GM18867 (cell line): Measurements from ENCODE around the gene PGM1.

Experiments used
- ATAC-seq: cut with Tn5 transposase; IDR thresholded peaks from one replicate; pipeline ENCODE4 v1.9.1; 2021; ENCODE audit warnings: mild to moderate bottlenecking, moderate library complexity; ENCODE audit not compliant: unreplicated experiment

PGM1 gene

GRCh38 chr1:63600248-63600647, 7.0 kb downstream of the PGM1 start:
- no peak for ATAC-seq

DNA sequence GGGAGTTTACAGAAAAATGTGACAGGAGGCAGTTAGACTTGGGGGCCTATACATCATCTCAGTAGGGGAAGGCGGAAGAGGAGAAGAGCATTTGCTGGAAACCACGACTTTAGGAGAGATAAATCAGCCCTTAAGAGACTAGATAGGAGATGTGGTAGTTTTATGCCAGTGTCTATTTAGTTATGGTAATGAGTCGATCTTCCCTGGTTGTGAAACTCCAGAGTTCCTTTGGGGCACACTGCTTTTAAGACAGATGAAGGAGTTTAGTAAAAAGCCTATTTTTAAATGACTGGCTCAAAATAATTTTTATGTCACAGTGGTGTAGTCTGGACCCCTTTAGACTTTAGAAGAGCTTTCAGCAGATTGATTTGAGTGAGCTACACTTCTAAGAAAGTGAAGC, 7.8 kb downstream of the PGM1 start:
- ATAC-seq = no peak

GRCh38 chr1:63601463-63601862, 8.3 kb downstream of the PGM1 start:
- ATAC-seq = no peak

GRCh38 chr1:63601912-63602311, 8.7 kb downstream of the PGM1 start:
- ATAC-seq = no peak

- no peak for ATAC-seq
Observed at GRCh38 chr1:63602629-63603028, 9.4 kb downstream of the PGM1 start.

DNA sequence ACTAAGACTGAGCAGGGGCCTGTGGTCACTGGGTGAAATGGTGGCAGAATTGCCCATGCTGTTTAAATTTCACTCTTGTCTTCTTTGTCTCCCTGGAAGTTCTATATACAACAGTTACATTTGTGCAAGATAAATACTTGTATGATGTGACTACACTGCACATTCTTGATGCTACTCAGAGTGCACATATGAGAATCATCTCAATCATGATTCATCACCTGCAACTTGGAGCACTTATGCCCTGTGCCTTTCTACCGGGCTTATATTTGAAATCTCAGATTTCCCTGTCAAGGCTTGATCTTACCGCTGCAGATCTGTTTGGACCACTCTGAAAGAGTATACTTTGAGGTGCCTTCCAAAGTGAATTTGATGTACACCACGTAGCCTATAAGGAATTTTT, 10.6 kb downstream of the PGM1 start:
- no peak for ATAC-seq

- ATAC-seq = no peak
Observed at GRCh38 chr1:63607322-63607721, 14.1 kb downstream of the PGM1 start.

DNA sequence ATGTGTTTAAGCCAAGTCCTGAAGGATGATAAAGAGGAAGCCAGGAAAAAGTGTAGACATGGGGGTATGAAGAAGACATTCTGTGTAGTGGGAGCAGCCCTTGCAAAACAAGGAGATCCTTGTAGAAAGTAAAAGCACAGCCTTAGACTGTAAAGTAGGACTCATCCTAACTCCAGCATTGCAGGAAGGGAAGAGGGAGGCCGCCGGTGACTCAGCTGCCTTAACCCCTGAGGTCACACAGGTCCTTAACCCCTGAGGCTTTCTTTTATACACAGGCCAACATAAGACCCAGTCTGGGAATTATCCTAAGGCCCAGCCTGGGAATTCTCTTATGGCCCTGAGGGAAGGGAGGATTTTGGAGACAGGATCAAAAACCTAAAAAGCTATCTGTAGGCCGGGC, 18.0 kb downstream of the PGM1 start:
- no peak for ATAC-seq

GRCh38 chr1:63612564-63612963, 19.4 kb downstream of the PGM1 start:
- ATAC-seq = no peak

GRCh38 chr1:63612971-63613370, 19.8 kb downstream of the PGM1 start:
- ATAC-seq = no peak

- ATAC-seq = peak; percentile 68
Observed at GRCh38 chr1:63615768-63616420, 22.7 kb downstream of the PGM1 start.

GRCh38 chr1:63617450-63617849, 24.2 kb downstream of the PGM1 start:
- no peak for ATAC-seq

GRCh38 chr1:63618011-63618410, 24.8 kb downstream of the PGM1 start:
- no peak for ATAC-seq

- no peak for ATAC-seq
Observed at GRCh38 chr1:63619558-63619957, 26.3 kb downstream of the PGM1 start.

GRCh38 chr1:63620671-63621070, 27.5 kb downstream of the PGM1 start:
- ATAC-seq = no peak

DNA sequence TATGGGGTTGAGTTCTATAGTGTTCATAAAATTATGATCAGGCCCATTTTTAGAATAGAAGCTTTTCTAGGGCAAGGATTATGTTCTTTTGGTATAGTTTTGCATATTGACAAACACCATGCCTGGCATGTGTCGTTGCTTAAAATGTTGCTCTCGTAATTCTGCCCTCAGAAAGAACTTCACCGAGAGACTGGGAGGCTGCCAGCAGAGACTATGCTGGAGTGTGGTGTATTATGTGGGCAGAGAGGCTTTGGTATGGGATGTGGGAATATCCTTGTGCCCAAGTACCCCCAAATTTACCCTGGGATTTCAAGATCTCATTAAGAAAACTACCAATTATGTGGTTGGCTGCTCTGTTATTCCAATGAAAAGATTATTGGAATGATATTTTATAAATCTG, 27.9 kb downstream of the PGM1 start:
- no peak for ATAC-seq

DNA sequence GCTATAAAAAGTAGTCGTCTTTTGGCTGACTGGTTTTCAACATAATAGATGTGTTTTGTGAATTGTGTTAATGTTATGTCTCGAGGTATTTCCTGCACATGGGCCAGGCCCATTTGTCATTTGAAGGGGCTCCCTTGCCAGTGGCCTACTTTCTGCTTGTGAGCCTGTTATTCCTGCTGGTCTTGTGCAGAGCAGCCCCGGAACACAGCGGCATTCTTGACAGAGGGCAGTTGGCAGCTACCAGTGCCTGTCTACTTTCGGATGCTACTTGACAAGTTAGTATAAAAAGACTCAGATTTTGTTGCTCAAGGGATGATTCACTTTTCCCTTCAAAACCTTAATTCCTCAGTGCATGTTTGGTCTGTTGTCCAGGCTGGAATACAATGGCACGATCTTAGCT, 28.5 kb downstream of the PGM1 start:
- ATAC-seq = no peak

- ATAC-seq = peak; percentile 60
Observed at GRCh38 chr1:63622849-63623566, 29.8 kb downstream of the PGM1 start.

DNA sequence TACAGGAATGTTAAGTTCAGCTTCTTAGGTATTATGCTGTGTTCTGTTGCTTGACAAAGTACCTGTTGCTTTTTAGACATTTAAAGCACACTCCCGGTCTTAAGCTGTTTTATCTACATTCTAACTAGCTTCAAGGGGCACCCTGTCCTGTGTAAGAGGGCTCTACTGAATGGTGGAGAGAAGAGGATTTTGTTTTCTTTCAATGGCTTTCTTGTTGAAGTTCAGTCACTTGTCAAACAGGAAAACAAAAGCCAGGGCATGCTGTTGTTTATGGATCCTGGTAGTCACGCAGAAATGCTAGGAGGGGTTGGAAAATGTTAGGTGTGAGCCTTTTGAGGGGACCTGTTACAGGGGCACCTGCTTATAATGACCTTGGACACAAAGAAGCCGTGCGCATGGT, 30.7 kb downstream of the PGM1 start:
- no peak for ATAC-seq

DNA sequence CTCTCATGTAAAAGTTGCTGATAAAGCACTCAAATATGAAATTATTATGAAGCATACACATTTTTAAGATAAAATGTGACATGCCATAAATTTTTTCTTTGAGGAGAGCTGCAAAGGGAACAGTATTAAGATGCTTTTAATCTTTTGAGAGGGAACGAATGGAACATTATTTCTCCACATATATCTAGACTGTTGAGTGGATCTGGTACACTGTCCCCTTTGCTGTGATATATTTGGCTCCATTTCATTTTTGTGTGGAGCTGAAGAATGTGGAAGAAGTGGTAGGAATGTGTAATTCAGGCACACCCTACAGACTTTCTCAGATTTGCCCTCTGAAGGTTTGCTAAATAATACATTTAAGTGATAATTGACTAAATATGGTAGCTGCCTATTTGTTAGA, 31.7 kb downstream of the PGM1 start:
- ATAC-seq = no peak

- no peak for ATAC-seq
Observed at GRCh38 chr1:63626222-63626621, 33.0 kb downstream of the PGM1 start.

- no peak for ATAC-seq
Observed at GRCh38 chr1:63628607-63629006, 35.4 kb downstream of the PGM1 start.

- ATAC-seq = no peak
Observed at GRCh38 chr1:63630238-63630637, 37.0 kb downstream of the PGM1 start.
